Measurements from ENCODE around the gene SLC25A10. TPM values are rescaled to one million over a fixed set of nuclear protein-coding genes. Genes with fewer than 3 reads are reported as not detected.
"Not testable (repeated sequence)": the region's sequence is repeated elsewhere in the genome, so short reads cannot be mapped to it uniquely, and the experiment has no call there.

Gene SLC25A10
- total RNA-seq, 2 experiments from 2014 or later: 16.9 to 18.0 TPM

GRCh38 chr17:81737947-81738800, 26.1 kb downstream of the SLC25A10 start:
- Mint-ChIP-seq H3K4me3 (no peak overlapping the region), H3K27me3 (ENCODE audit: low read depth) (peaks cover 18% of the 10 kb centered on the region), H3K36me3 (ENCODE audit: low read depth) (no peaks in the 10 kb centered on the region), H3K27ac (no peak overlapping the region), H3K9me3 (no peaks in the 10 kb centered on the region), H3K4me1 (ENCODE audit: low read depth) (peaks cover 10% of the 10 kb centered on the region)
- CTCF ChIA-PET: no interaction called here
- DNase-seq: no peak
- intact Hi-C loops (cut with micrococcal nuclease): no loop called here

GRCh38 chr17:81738801-81739393, 26.8 kb downstream of the SLC25A10 start:
- H3K27me3 Mint-ChIP-seq (ENCODE audit: low read depth): peaks cover 11% of the 10 kb centered on the region
- no peak overlapping the region for H3K27ac Mint-ChIP-seq
- no peaks in the 10 kb centered on the region for H3K9me3 Mint-ChIP-seq
- intact Hi-C loops (cut with micrococcal nuclease): no loop called here
- no peak for DNase-seq
- CTCF ChIA-PET: no interaction called here
- no peak overlapping the region for H3K4me3 Mint-ChIP-seq
- peaks cover 10% of the 10 kb centered on the region for H3K4me1 Mint-ChIP-seq (ENCODE audit: low read depth)
- H3K36me3 Mint-ChIP-seq (ENCODE audit: low read depth): no peaks in the 10 kb centered on the region

- peaks cover 10% of the 10 kb centered on the region for H3K4me1 Mint-ChIP-seq (ENCODE audit: low read depth)
- intact Hi-C loops (cut with micrococcal nuclease); DNase-seq; H3K36me3 Mint-ChIP-seq (ENCODE audit: low read depth); H3K4me3 Mint-ChIP-seq; H3K27ac Mint-ChIP-seq; CTCF ChIA-PET; H3K9me3 Mint-ChIP-seq: not testable (repeated sequence)
- peaks cover 11% of the 10 kb centered on the region for H3K27me3 Mint-ChIP-seq (ENCODE audit: low read depth)
Observed at GRCh38 chr17:81739593-81739992, 27.5 kb downstream of the SLC25A10 start.

- Mint-ChIP-seq H3K27me3 (ENCODE audit: low read depth) (peaks cover 11% of the 10 kb centered on the region), H3K9me3 (no peaks in the 10 kb centered on the region), H3K36me3 (ENCODE audit: low read depth) (no peaks in the 10 kb centered on the region), H3K4me1 (ENCODE audit: low read depth) (peaks cover 10% of the 10 kb centered on the region), H3K4me3 (no peak overlapping the region), H3K27ac (no peak overlapping the region)
- no peak for DNase-seq
- CTCF ChIA-PET: no interaction called here
- intact Hi-C loops (cut with micrococcal nuclease): no loop called here
Observed at GRCh38 chr17:81740395-81740961, 28.4 kb downstream of the SLC25A10 start.

- H3K4me1 Mint-ChIP-seq (ENCODE audit: low read depth): peaks cover 5% of the 10 kb centered on the region
- H3K27ac Mint-ChIP-seq: no peak overlapping the region
- no peaks in the 10 kb centered on the region for H3K36me3 Mint-ChIP-seq (ENCODE audit: low read depth)
- no peak for DNase-seq
- CTCF ChIA-PET: no interaction called here
- no peaks in the 10 kb centered on the region for H3K9me3 Mint-ChIP-seq
- no peak overlapping the region for H3K4me3 Mint-ChIP-seq
- H3K27me3 Mint-ChIP-seq (ENCODE audit: low read depth): peaks cover 8% of the 10 kb centered on the region
- intact Hi-C loops (cut with micrococcal nuclease): no loop called here
Observed at GRCh38 chr17:81741049-81741593, 29.0 kb downstream of the SLC25A10 start.

- no peaks in the 10 kb centered on the region for H3K36me3 Mint-ChIP-seq (ENCODE audit: low read depth)
- no peak overlapping the region for H3K27ac Mint-ChIP-seq
- H3K27me3 Mint-ChIP-seq (ENCODE audit: low read depth): peaks cover 8% of the 10 kb centered on the region
- H3K4me1 Mint-ChIP-seq (ENCODE audit: low read depth): peaks cover 5% of the 10 kb centered on the region
- DNase-seq: no peak
- no peak overlapping the region for H3K4me3 Mint-ChIP-seq
- intact Hi-C loops (cut with micrococcal nuclease): no loop called here
- CTCF ChIA-PET: no interaction called here
- H3K9me3 Mint-ChIP-seq: no peaks in the 10 kb centered on the region
Observed at GRCh38 chr17:81741594-81742452, 29.7 kb downstream of the SLC25A10 start.

Small RNA genes within 50 kb of the gene (microRNA-seq; reads per million reads assigned to microRNA genes)
- gene MIR6786 (ENCODE audit: borderline microRNAs expressed, borderline replicate concordance): 3.3 reads per million

Other genes with a start within 250 kb of the SLC25A10 start
- 1,000 to 10,000 TPM; 2,881 to 2,925 TPM for gene ACTG1, start 199.5 kb upstream of the SLC25A10 start, total RNA-seq
- gene FSCN2, start 183.9 kb upstream of the SLC25A10 start, total RNA-seq: not detected
- 10 to 100 TPM; 25.3 to 27.1 TPM for gene FAAP100, start 159.9 kb upstream of the SLC25A10 start, total RNA-seq
- gene NPLOC4, start 75.2 kb upstream of the SLC25A10 start, total RNA-seq: 10 to 100 TPM; 67.0 to 68.6 TPM
- gene TSPAN10, start 75.1 kb upstream of the SLC25A10 start, total RNA-seq: under 1 TPM in 1 of 2 experiments, not detected in 1; 0.12 TPM
- gene PDE6G, start 55.7 kb upstream of the SLC25A10 start, total RNA-seq: under 1 TPM; 0.83 to 0.89 TPM
- gene OXLD1, start 45.7 kb upstream of the SLC25A10 start, total RNA-seq: 10 to 100 TPM; 41.9 to 44.1 TPM
- gene CCDC137, start 45.5 kb upstream of the SLC25A10 start, total RNA-seq: 10 to 100 TPM; 30.8 to 32.3 TPM
- 10 to 100 TPM; 13.8 to 14.1 TPM for gene ARL16, start 28.5 kb upstream of the SLC25A10 start, total RNA-seq
- 100 to 1,000 TPM in 1 of 2 experiments, 10 to 100 TPM in 1; 87.1 to 109 TPM for gene HGS, start 28.3 kb upstream of the SLC25A10 start, total RNA-seq
- gene MRPL12, start 8.9 kb upstream of the SLC25A10 start, total RNA-seq: 100 to 1,000 TPM in 1 of 2 experiments, 10 to 100 TPM in 1; 97.7 to 102 TPM
- not detected for gene GCGR, start 91.9 kb downstream of the SLC25A10 start, total RNA-seq
- gene MCRIP1, start 121.0 kb downstream of the SLC25A10 start, total RNA-seq: 10 to 100 TPM; 53.7 to 55.6 TPM
- not detected for gene PPP1R27, start 122.8 kb downstream of the SLC25A10 start, total RNA-seq
- 100 to 1,000 TPM; 273 to 276 TPM for gene P4HB, start 148.3 kb downstream of the SLC25A10 start, total RNA-seq
- 100 to 1,000 TPM; 355 to 389 TPM for gene ARHGDIA, start 159.1 kb downstream of the SLC25A10 start, total RNA-seq
- 100 to 1,000 TPM; 213 to 217 TPM for gene ALYREF, start 179.3 kb downstream of the SLC25A10 start, total RNA-seq
- 100 to 1,000 TPM; 171 to 182 TPM for gene ANAPC11, start 179.4 kb downstream of the SLC25A10 start, total RNA-seq
- under 1 TPM; 0.12 to 0.19 TPM for gene NPB, start 190.0 kb downstream of the SLC25A10 start, total RNA-seq
- gene PCYT2, start 199.1 kb downstream of the SLC25A10 start, total RNA-seq: 10 to 100 TPM; 15.9 to 16.6 TPM
- gene SIRT7, start 205.9 kb downstream of the SLC25A10 start, total RNA-seq: 10 to 100 TPM; 18.8 to 22.1 TPM
- 10 to 100 TPM; 13.5 to 14.8 TPM for gene MAFG, start 215.5 kb downstream of the SLC25A10 start, total RNA-seq
- 100 to 1,000 TPM; 121 to 130 TPM for gene PYCR1, start 225.0 kb downstream of the SLC25A10 start, total RNA-seq
- not detected for gene MYADML2, start 234.9 kb downstream of the SLC25A10 start, total RNA-seq
- gene NOTUM, start 248.9 kb downstream of the SLC25A10 start, total RNA-seq: under 1 TPM; 0.35 to 0.38 TPM